ENCODE results near the gene CEACAM1. TPM values are rescaled to one million over a fixed set of nuclear protein-coding genes. Genes with fewer than 3 reads are reported as not detected.
"Not testable (repeated sequence)": the region's sequence is repeated elsewhere in the genome, so short reads cannot be mapped to it uniquely, and the experiment has no call there.

Gene CEACAM1
- total RNA-seq, 2 experiments from 2014 or later: 1.2 to 2.0 TPM

GRCh38 chr19:42508892-42509444 lies 19.3 kb downstream of the CEACAM1 start:
- H3K9me3 ChIP-seq (ENCODE audit: control insufficient read depth in 1 of 2, insufficient read depth in 1 of 2, low read length in 2 of 2): no peaks in the 10 kb centered on the region
- intact Hi-C loops (cut with DNase I, micrococcal nuclease): no loop called here
- no peak overlapping the region for H3K27ac Mint-ChIP-seq
- no peak overlapping the region for H3K4me3 ChIP-seq (ENCODE audit: low read length)
- no peaks in the 10 kb centered on the region for H3K27me3 ChIP-seq (ENCODE audit: control insufficient read depth in 1 of 2, insufficient read depth in 2 of 2, low read length in 2 of 2)
- TF ChIP-seq CTCF (IDR thresholded peaks at IDR 0.05): no peak
- H3K9me3 Mint-ChIP-seq: no peaks in the 10 kb centered on the region
- CTCF ChIA-PET: no interaction called here
- DNase-seq: no peak
- ATAC-seq (ENCODE audit: poor library complexity): no peak
- H3K4me1 ChIP-seq (ENCODE audit: insufficient read depth, low read length): peaks cover 4% of the 10 kb centered on the region
- no peak overlapping the region for H3K27ac ChIP-seq (ENCODE audit: low read depth in 1 of 2, low read length in 2 of 2)
- POLR2A ChIA-PET: no interaction called here
- H3K36me3 ChIP-seq (ENCODE audit: insufficient read depth, low read length): no peaks in the 10 kb centered on the region
- H3K4me1 Mint-ChIP-seq (ENCODE audit: low read depth): peaks cover 8% of the 10 kb centered on the region
- no peaks in the 10 kb centered on the region for H3K27me3 Mint-ChIP-seq
- no peak overlapping the region for H3K4me3 Mint-ChIP-seq
- H3K36me3 Mint-ChIP-seq (ENCODE audit: low read depth): peaks cover 19% of the 10 kb centered on the region

GRCh38 chr19:42505066-42505465 lies 23.2 kb downstream of the CEACAM1 start:
- H3K4me1 ChIP-seq (ENCODE audit: insufficient read depth, low read length): no peaks in the 10 kb centered on the region
- H3K27me3 ChIP-seq (ENCODE audit: control insufficient read depth in 1 of 2, insufficient read depth in 2 of 2, low read length in 2 of 2): no peaks in the 10 kb centered on the region
- ATAC-seq (ENCODE audit: poor library complexity) (no peak), DNase-seq (no peak)
- no peaks in the 10 kb centered on the region for H3K36me3 ChIP-seq (ENCODE audit: insufficient read depth, low read length)
- no peak for TF ChIP-seq CTCF (IDR thresholded peaks at IDR 0.05)
- Mint-ChIP-seq H3K36me3 (ENCODE audit: low read depth) (no peaks in the 10 kb centered on the region), H3K4me3 (no peak overlapping the region), H3K4me1 (ENCODE audit: low read depth) (peaks cover 4% of the 10 kb centered on the region), H3K9me3 (no peaks in the 10 kb centered on the region), H3K27me3 (no peaks in the 10 kb centered on the region), H3K27ac (no peak overlapping the region)
- CTCF ChIA-PET: no interaction called here
- intact Hi-C loops (cut with DNase I, micrococcal nuclease): no loop called here
- POLR2A ChIA-PET: no interaction called here
- no peak overlapping the region for H3K27ac ChIP-seq (ENCODE audit: low read depth in 1 of 2, low read length in 2 of 2)
- H3K4me3 ChIP-seq (ENCODE audit: low read length): no peak overlapping the region
- no peaks in the 10 kb centered on the region for H3K9me3 ChIP-seq (ENCODE audit: control insufficient read depth in 1 of 2, insufficient read depth in 1 of 2, low read length in 2 of 2)

- Mint-ChIP-seq H3K36me3 (ENCODE audit: low read depth) (no peaks in the 10 kb centered on the region), H3K4me1 (ENCODE audit: low read depth) (peaks cover 4% of the 10 kb centered on the region), H3K9me3 (no peaks in the 10 kb centered on the region), H3K27ac (no peak overlapping the region), H3K27me3 (no peaks in the 10 kb centered on the region), H3K4me3 (no peak overlapping the region)
- intact Hi-C loops (cut with DNase I, micrococcal nuclease): no loop called here
- DNase-seq (no peak), ATAC-seq (ENCODE audit: poor library complexity) (no peak)
- Histone ChIP-seq H3K36me3 (ENCODE audit: insufficient read depth, low read length) (no peaks in the 10 kb centered on the region), H3K27ac (ENCODE audit: low read depth in 1 of 2, low read length in 2 of 2) (no peak overlapping the region), H3K9me3 (ENCODE audit: control insufficient read depth in 1 of 2, insufficient read depth in 1 of 2, low read length in 2 of 2) (no peaks in the 10 kb centered on the region), H3K4me1 (ENCODE audit: insufficient read depth, low read length) (no peaks in the 10 kb centered on the region), H3K4me3 (ENCODE audit: low read length) (no peak overlapping the region), H3K27me3 (ENCODE audit: control insufficient read depth in 1 of 2, insufficient read depth in 2 of 2, low read length in 2 of 2) (no peaks in the 10 kb centered on the region)
- CTCF ChIA-PET: no interaction called here
- TF ChIP-seq CTCF (IDR thresholded peaks at IDR 0.05): no peak
- POLR2A ChIA-PET: no interaction called here
These were observed 26.5 kb downstream of the CEACAM1 start for GRCh38 chr19:42501733-42502132.

GRCh38 chr19:42501243-42501642 lies 27.0 kb downstream of the CEACAM1 start:
- H3K4me1 ChIP-seq (ENCODE audit: insufficient read depth, low read length); H3K36me3 ChIP-seq (ENCODE audit: insufficient read depth, low read length); H3K27ac ChIP-seq (ENCODE audit: low read depth in 1 of 2, low read length in 2 of 2); H3K27me3 ChIP-seq (ENCODE audit: control insufficient read depth in 1 of 2, insufficient read depth in 2 of 2, low read length in 2 of 2); H3K4me1 Mint-ChIP-seq (ENCODE audit: low read depth); CTCF ChIA-PET; H3K36me3 Mint-ChIP-seq (ENCODE audit: low read depth); H3K4me3 Mint-ChIP-seq; H3K27me3 Mint-ChIP-seq; ATAC-seq (ENCODE audit: poor library complexity); intact Hi-C loops (cut with DNase I, micrococcal nuclease); H3K9me3 Mint-ChIP-seq; H3K4me3 ChIP-seq (ENCODE audit: low read length); POLR2A ChIA-PET; H3K27ac Mint-ChIP-seq; H3K9me3 ChIP-seq (ENCODE audit: control insufficient read depth in 1 of 2, insufficient read depth in 1 of 2, low read length in 2 of 2); DNase-seq: not testable (repeated sequence)

All from CD4-positive, alpha-beta T cell (primary cell).